ENCODE results near the gene HIBCH.

HIBCH gene

GRCh38 chr2:190188289-190188688 lies 131.3 kb downstream of the HIBCH start:
- no peak for DNase-seq (ENCODE audit: low spot score)

GRCh38 chr2:190186238-190186637 lies 133.4 kb downstream of the HIBCH start:
- DNase-seq (ENCODE audit: low spot score), result no peak

- DNase-seq (ENCODE audit: low spot score), result no peak
These were observed 134.2 kb downstream of the HIBCH start for GRCh38 chr2:190185380-190185779.

GRCh38 chr2:190184460-190184859 lies 135.2 kb downstream of the HIBCH start:
- DNase-seq (ENCODE audit: low spot score), result no peak

- DNase-seq (ENCODE audit: low spot score), result no peak
These were observed 136.1 kb downstream of the HIBCH start for GRCh38 chr2:190183539-190183938.

GRCh38 chr2:190182071-190182524 lies 137.5 kb downstream of the HIBCH start:
- no peak for DNase-seq (ENCODE audit: low spot score)

- no peak for DNase-seq (ENCODE audit: low spot score)
These were observed 138.4 kb downstream of the HIBCH start for GRCh38 chr2:190181123-190181669.

GRCh38 chr2:190180313-190181122 lies 139.1 kb downstream of the HIBCH start:
- DNase-seq (ENCODE audit: low spot score), result peak; percentile 90

GRCh38 chr2:190179754-190180312 lies 139.8 kb downstream of the HIBCH start:
- no peak for DNase-seq (ENCODE audit: low spot score)

GRCh38 chr2:190178066-190178722 lies 141.4 kb downstream of the HIBCH start:
- no peak for DNase-seq (ENCODE audit: low spot score)

GRCh38 chr2:190177249-190178040 lies 142.2 kb downstream of the HIBCH start:
- no peak for DNase-seq (ENCODE audit: low spot score)

- no peak for DNase-seq (ENCODE audit: low spot score)
These were observed 146.2 kb downstream of the HIBCH start for GRCh38 chr2:190173392-190173791.

GRCh38 chr2:190170673-190171072 lies 149.0 kb downstream of the HIBCH start:
- DNase-seq (ENCODE audit: low spot score), result peak; percentile 58

- no peak for DNase-seq (ENCODE audit: low spot score)
These were observed 150.2 kb downstream of the HIBCH start for GRCh38 chr2:190169221-190170072.

- no peak for DNase-seq (ENCODE audit: low spot score)
These were observed 151.9 kb downstream of the HIBCH start for GRCh38 chr2:190167702-190168101.

- no peak for DNase-seq (ENCODE audit: low spot score)
These were observed 154.1 kb downstream of the HIBCH start for GRCh38 chr2:190165491-190165890.

- DNase-seq (ENCODE audit: low spot score), result no peak
These were observed 156.8 kb downstream of the HIBCH start for GRCh38 chr2:190162851-190163250.

GRCh38 chr2:190159453-190159852 lies 160.2 kb downstream of the HIBCH start:
- no peak for DNase-seq (ENCODE audit: low spot score)

- DNase-seq (ENCODE audit: low spot score), result no peak
These were observed 160.7 kb downstream of the HIBCH start for GRCh38 chr2:190158798-190159434.

Data from LoVo (cell line).